Vagina (tissue), 2 donors: ENCODE measurements around the gene RNF215. TPM values are rescaled to one million over a fixed set of nuclear protein-coding genes. Genes with fewer than 3 reads are reported as not detected.

ENCODE experiments used
- DNase-seq, 2 donors: peaks; one replicate each; pipeline ENCODE4 v3.0.0-alpha.2; 2017; ENCODE audit errors: extremely low spot score in 2 of 2
- H3K27ac ChIP-seq: fragments of 200-600 bp; sonication (generic); one replicate; pipeline ENCODE4 v1.5.1; 2019
- H3K27me3 ChIP-seq: fragments of 200-600 bp; sonication (generic); one replicate; pipeline ENCODE4 v1.5.1; 2019
- H3K36me3 ChIP-seq, 2 donors: fragments of 200-600 bp; sonication (generic); one replicate each; pipeline ENCODE4 v1.5.1; 2017 to 2019
- H3K4me1 ChIP-seq: fragments of 200-600 bp; sonication (generic); one replicate; pipeline ENCODE4 v1.5.1; 2019
- H3K4me3 ChIP-seq, 2 donors: fragments of 200-600 bp; sonication (generic); 1 replicate in 1 of 2; 2 replicates in 1 of 2; pipeline ENCODE4 v1.5.1; 2016 to 2019
- H3K9me3 ChIP-seq: fragments of 200-600 bp; sonication (generic); one replicate; pipeline ENCODE4 v1.5.1; 2019
- POLR2A ChIP-seq, 2 donors: fragments of 450-650 bp; IDR thresholded peaks; one replicate each; pipeline ENCODE4 v1.6.1; 2017; ENCODE audit warnings: antibody characterized with exemption in 2 of 2, mild to moderate bottlenecking in 2 of 2, moderate library complexity in 2 of 2
- POLR2AphosphoS5 ChIP-seq, 2 donors: sonication (generic); formaldehyde crosslinking; IDR thresholded peaks; one replicate each; pipeline ENCODE4 v1.9.0; 2017; ENCODE audit warnings: antibody characterized with exemption in 2 of 2, mild to moderate bottlenecking in 2 of 2, low read depth in 1 of 2; ENCODE audit not compliant: insufficient read depth in 1 of 2
- intact Hi-C: fragments of 100-400 bp; cut with DNase I; formaldehyde crosslinking; loops from one replicate; pipeline ENCODE4 v1.15.1; 2023
- total RNA-seq: library from RNA; depleted of rRNA; stranded (reverse); fragments of >200 nt; gene quantifications from one replicate; pipeline ENCODE4 v1.2.3, GENCODE V29; 2016
- TF ChIP-seq, protein P1 (sequence below), 3 experiments: fragments of 450-650 bp in 2 of 3; fragments of 200-600 bp in 1 of 3; sonication (generic) in 1 of 3; IDR thresholded peaks; one replicate each; pipeline ENCODE4 v1.5.1; 2017 to 2019; ENCODE audit warnings: antibody characterized with exemption in 3 of 3, mild to moderate bottlenecking in 2 of 3, moderate library complexity in 2 of 3

Gene RNF215
- total RNA-seq, 1 donor from 2014 or later = 17.4 TPM

GRCh38 chr22:30375312-30375849, 11.8 kb downstream of the RNF215 start:
- H3K36me3 ChIP-seq = peaks cover 0 to 5% of the 10 kb centered on the region in 2 donors
- intact Hi-C loops = loop anchor here (10.0 kb wide), 1 partner anchor 271 kb away; no protein-coding TSS in a partner anchor
- DNase-seq = no peak
- no peaks in the 10 kb centered on the region for H3K27me3 ChIP-seq
- no peaks in the 10 kb centered on the region for H3K4me1 ChIP-seq
- no peaks in the 10 kb centered on the region for H3K9me3 ChIP-seq
- no peak overlapping the region for H3K4me3 ChIP-seq
- TF ChIP-seq POLR2A (IDR thresholded peaks at IDR 0.05) (no peak), POLR2AphosphoS5 (IDR thresholded peaks at IDR 0.05; ENCODE audit: insufficient read depth in 1 of 2, low read depth in 1 of 2) (no peak)
- TF ChIP-seq, protein P1, sequence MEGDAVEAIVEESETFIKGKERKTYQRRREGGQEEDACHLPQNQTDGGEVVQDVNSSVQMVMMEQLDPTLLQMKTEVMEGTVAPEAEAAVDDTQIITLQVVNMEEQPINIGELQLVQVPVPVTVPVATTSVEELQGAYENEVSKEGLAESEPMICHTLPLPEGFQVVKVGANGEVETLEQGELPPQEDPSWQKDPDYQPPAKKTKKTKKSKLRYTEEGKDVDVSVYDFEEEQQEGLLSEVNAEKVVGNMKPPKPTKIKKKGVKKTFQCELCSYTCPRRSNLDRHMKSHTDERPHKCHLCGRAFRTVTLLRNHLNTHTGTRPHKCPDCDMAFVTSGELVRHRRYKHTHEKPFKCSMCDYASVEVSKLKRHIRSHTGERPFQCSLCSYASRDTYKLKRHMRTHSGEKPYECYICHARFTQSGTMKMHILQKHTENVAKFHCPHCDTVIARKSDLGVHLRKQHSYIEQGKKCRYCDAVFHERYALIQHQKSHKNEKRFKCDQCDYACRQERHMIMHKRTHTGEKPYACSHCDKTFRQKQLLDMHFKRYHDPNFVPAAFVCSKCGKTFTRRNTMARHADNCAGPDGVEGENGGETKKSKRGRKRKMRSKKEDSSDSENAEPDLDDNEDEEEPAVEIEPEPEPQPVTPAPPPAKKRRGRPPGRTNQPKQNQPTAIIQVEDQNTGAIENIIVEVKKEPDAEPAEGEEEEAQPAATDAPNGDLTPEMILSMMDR (IDR thresholded peaks at IDR 0.05) = no peak
- no peak overlapping the region for H3K27ac ChIP-seq

- H3K4me1 ChIP-seq = no peaks in the 10 kb centered on the region
- DNase-seq = no peak
- H3K9me3 ChIP-seq = no peaks in the 10 kb centered on the region
- H3K36me3 ChIP-seq = peaks cover 0 to 5% of the 10 kb centered on the region in 2 donors
- no peak for TF ChIP-seq POLR2A (IDR thresholded peaks at IDR 0.05)
- no peak for TF ChIP-seq POLR2AphosphoS5 (IDR thresholded peaks at IDR 0.05; ENCODE audit: insufficient read depth in 1 of 2, low read depth in 1 of 2)
- TF ChIP-seq, protein P1 (IDR thresholded peaks at IDR 0.05) = no peak
- intact Hi-C loops = loop anchor here (10.0 kb wide), 1 partner anchor 269 kb away; no protein-coding TSS in a partner anchor
- H3K27ac ChIP-seq = no peak overlapping the region
- H3K4me3 ChIP-seq = no peak overlapping the region
- no peaks in the 10 kb centered on the region for H3K27me3 ChIP-seq
Observed at GRCh38 chr22:30373331-30374325, 13.6 kb downstream of the RNF215 start.

GRCh38 chr22:30372915-30373314, 14.3 kb downstream of the RNF215 start:
- Histone ChIP-seq H3K27ac (no peak overlapping the region), H3K36me3 (peaks cover 0 to 5% of the 10 kb centered on the region in 2 donors)
- intact Hi-C loops = loop anchor here (10.0 kb wide), 1 partner anchor 268 kb away; no protein-coding TSS in a partner anchor

GRCh38 chr22:30371981-30372380, 15.2 kb downstream of the RNF215 start:
- no peak for DNase-seq
- Histone ChIP-seq H3K27ac (no peak overlapping the region), H3K4me3 (no peak overlapping the region), H3K4me1 (no peaks in the 10 kb centered on the region), H3K36me3 (no peaks in the 10 kb centered on the region), H3K27me3 (no peaks in the 10 kb centered on the region), H3K9me3 (no peaks in the 10 kb centered on the region)
- intact Hi-C loops = loop anchor here (10.0 kb wide), 1 partner anchor 267 kb away; no protein-coding TSS in a partner anchor
- TF ChIP-seq, protein P1 (IDR thresholded peaks at IDR 0.05) = no peak
- TF ChIP-seq POLR2AphosphoS5 (IDR thresholded peaks at IDR 0.05; ENCODE audit: insufficient read depth in 1 of 2, low read depth in 1 of 2) (no peak), POLR2A (IDR thresholded peaks at IDR 0.05) (no peak)

More at GRCh38 chr22:30372915-30373314, 14.3 kb downstream of the RNF215 start:
- TF ChIP-seq POLR2AphosphoS5 (IDR thresholded peaks at IDR 0.05; ENCODE audit: insufficient read depth in 1 of 2, low read depth in 1 of 2) (no peak), POLR2A (IDR thresholded peaks at IDR 0.05) (no peak)
- TF ChIP-seq, protein P1 (IDR thresholded peaks at IDR 0.05) = no peak
- no peak for DNase-seq
- Histone ChIP-seq H3K27me3 (no peaks in the 10 kb centered on the region), H3K9me3 (no peaks in the 10 kb centered on the region), H3K4me1 (no peaks in the 10 kb centered on the region), H3K4me3 (no peak overlapping the region)
